ENCODE results near the gene ATXN7. TPM values are rescaled to one million over a fixed set of nuclear protein-coding genes. Genes with fewer than 3 reads are reported as not detected.

The ATXN7 gene
- total and polyA plus RNA-seq, 2 of the 13 experiments (the other 11 are each of a cell fraction or from before 2014, with no cell fraction given), result 13.8 to 20.0 TPM

DNA sequence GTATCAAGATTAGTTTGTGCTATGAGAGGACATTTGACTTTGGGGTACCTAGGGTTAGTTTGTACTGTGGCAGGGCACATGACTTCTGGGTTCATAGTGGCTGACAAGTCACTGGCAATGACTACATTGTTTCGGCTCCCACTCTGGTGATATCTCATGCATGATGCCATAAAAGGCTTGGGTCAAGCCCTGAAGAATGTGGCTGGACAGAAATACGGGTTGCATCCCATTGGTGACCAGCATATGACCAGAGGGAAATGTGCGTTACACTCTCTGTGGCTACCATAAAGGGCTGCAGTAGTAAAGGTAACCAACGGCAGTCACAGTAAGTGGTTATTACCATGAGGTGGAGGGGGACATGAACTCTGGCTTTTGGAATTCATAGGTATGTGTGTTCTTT is 18.5 kb upstream of the ATXN7 start:
- ChIA-PET CTCF (ENCODE audit: low intra/inter-chr PET ratio, low total read pairs) (no interaction called here), POLR2A (no interaction called here)
- Histone ChIP-seq H3K9ac (ENCODE audit: insufficient read depth, low read depth, low read length) (no peak overlapping the region), H3K27ac (ENCODE audit: extremely low read length, insufficient read depth, low read length) (no peak overlapping the region), H3K4me2 (ENCODE audit: low read depth, low read length) (no peak overlapping the region), H3K27me3 (ENCODE audit: control insufficient read depth in 1 of 2, insufficient read depth in 2 of 2, low read length in 2 of 2) (no peaks in the 10 kb centered on the region), H2AFZ (ENCODE audit: low read length) (no peak overlapping the region), H3K36me3 (replicated peaks in 1 of 2; ENCODE audit: control insufficient read depth in 1 of 2, insufficient read depth in 2 of 2, low read length in 2 of 2) (no peaks in the 10 kb centered on the region), H3K4me3 (replicated peaks in 1 of 3; ENCODE audit: insufficient read depth in 1 of 3, low read depth in 2 of 3, low read length in 3 of 3) (no peak overlapping the region), H3K79me2 (ENCODE audit: insufficient read depth, low read length) (peaks cover 2% of the 10 kb centered on the region), H3K9me3 (ENCODE audit: low read length) (no peaks in the 10 kb centered on the region), H3K4me1 (ENCODE audit: insufficient read depth, low read length) (no peaks in the 10 kb centered on the region), H4K20me1 (ENCODE audit: insufficient read depth, low read length) (no peaks in the 10 kb centered on the region)
- ATAC-seq, result no peak
- 90% methylated on average over 4 of the region's 4 CpGs for WGBS (ENCODE audit: low lambda C conversion rate)
- in situ Hi-C loops (cut with HindIII; ENCODE audit: extremely low pct_ligation_motif_present, low pct_unique_long_range_greater_than_20kb), result no loop called here
- intact Hi-C loops (cut with micrococcal nuclease; ENCODE audit: unreplicated experiment), result no loop called here
- FAIRE-seq, result no peak
- BruUV-seq (replicated peaks), result no TSS peak
- TF ChIP-seq ZNF83 (CRISPR knock-in tag; IDR thresholded peaks at IDR 0.05; ENCODE audit: borderline replicate concordance) (no peak), EP300 (IDR thresholded peaks at IDR 0.05; ENCODE audit: low read depth in 2 of 2, low read length in 2 of 2) (no peak), EP300 (CRISPR knock-in tag; IDR thresholded peaks at IDR 0.05; ENCODE audit: borderline replicate concordance) (no peak), ZSCAN20 (CRISPR knock-in tag; IDR thresholded peaks at IDR 0.05; ENCODE audit: borderline replicate concordance) (no peak), ARNT (IDR thresholded peaks at IDR 0.05) (no peak)
- DNase-seq (ENCODE audit: low spot score), result no peak

DNA sequence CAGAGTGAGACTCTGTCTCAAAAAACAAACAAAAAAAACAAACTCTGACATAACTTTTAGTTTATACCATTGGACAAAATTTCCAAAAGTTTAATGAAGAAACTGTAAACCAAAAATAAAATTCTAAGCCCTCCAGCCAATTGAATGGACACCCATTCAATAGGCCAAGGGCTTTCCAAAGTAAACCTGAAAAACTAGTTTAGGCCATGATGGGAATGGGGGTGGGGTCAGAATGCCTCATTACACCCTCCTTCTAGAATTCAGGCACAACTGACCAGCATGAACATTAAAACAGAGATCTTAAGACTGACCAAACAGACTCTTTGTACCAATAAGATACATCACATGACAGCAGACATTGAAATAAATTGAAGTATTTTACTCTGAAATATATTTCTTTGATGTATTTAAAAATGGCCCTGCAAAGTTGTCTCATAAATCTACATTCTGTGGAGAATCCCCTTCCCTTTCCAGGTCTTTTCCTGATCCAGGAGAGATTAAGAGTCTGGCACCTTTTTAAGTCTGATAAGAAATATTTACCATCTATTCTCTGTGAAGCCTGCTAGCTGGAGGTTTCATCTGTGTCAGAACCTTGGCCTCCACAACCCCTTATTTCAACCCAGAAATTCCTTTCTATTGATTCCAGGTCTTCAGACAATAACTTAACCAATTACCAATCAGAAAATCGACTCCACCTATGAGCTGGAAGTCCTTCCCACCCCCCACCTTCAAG is 15.8 kb upstream of the ATXN7 start:
- no peak for FAIRE-seq
- Histone ChIP-seq H3K4me3 (replicated peaks in 1 of 3; ENCODE audit: insufficient read depth in 1 of 3, low read depth in 2 of 3, low read length in 3 of 3) (no peak overlapping the region), H3K36me3 (replicated peaks in 1 of 2; ENCODE audit: control insufficient read depth in 1 of 2, insufficient read depth in 2 of 2, low read length in 2 of 2) (no peaks in the 10 kb centered on the region; a peak in 1 of 5 replicates), H4K20me1 (ENCODE audit: insufficient read depth, low read length) (no peaks in the 10 kb centered on the region), H3K4me1 (ENCODE audit: insufficient read depth, low read length) (no peaks in the 10 kb centered on the region), H3K27ac (ENCODE audit: extremely low read length, insufficient read depth, low read length) (no peak overlapping the region), H3K79me2 (ENCODE audit: insufficient read depth, low read length) (peaks cover 2% of the 10 kb centered on the region), H3K9me3 (ENCODE audit: low read length) (no peaks in the 10 kb centered on the region), H3K4me2 (ENCODE audit: low read depth, low read length) (no peak overlapping the region), H3K9ac (ENCODE audit: insufficient read depth, low read depth, low read length) (no peak overlapping the region), H3K27me3 (ENCODE audit: control insufficient read depth in 1 of 2, insufficient read depth in 2 of 2, low read length in 2 of 2) (no peaks in the 10 kb centered on the region), H2AFZ (ENCODE audit: low read length) (no peak overlapping the region)
- TF ChIP-seq FOXK2 (IDR thresholded peaks at IDR 0.05) (no peak), ZBTB8A (CRISPR knock-in tag; IDR thresholded peaks at IDR 0.05; ENCODE audit: borderline replicate concordance, low read depth) (no peak), SP5 (CRISPR knock-in tag; IDR thresholded peaks at IDR 0.05; ENCODE audit: borderline replicate concordance, low read depth) (no peak), AKAP8 (CRISPR knock-in tag; IDR thresholded peaks at IDR 0.05) (no peak)
- TF ChIP-seq, protein P1, sequence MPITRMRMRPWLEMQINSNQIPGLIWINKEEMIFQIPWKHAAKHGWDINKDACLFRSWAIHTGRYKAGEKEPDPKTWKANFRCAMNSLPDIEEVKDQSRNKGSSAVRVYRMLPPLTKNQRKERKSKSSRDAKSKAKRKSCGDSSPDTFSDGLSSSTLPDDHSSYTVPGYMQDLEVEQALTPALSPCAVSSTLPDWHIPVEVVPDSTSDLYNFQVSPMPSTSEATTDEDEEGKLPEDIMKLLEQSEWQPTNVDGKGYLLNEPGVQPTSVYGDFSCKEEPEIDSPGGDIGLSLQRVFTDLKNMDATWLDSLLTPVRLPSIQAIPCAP (CRISPR knock-in tag; IDR thresholded peaks at IDR 0.05; ENCODE audit: low read depth), result no peak
- TF ChIP-seq, protein P2, sequence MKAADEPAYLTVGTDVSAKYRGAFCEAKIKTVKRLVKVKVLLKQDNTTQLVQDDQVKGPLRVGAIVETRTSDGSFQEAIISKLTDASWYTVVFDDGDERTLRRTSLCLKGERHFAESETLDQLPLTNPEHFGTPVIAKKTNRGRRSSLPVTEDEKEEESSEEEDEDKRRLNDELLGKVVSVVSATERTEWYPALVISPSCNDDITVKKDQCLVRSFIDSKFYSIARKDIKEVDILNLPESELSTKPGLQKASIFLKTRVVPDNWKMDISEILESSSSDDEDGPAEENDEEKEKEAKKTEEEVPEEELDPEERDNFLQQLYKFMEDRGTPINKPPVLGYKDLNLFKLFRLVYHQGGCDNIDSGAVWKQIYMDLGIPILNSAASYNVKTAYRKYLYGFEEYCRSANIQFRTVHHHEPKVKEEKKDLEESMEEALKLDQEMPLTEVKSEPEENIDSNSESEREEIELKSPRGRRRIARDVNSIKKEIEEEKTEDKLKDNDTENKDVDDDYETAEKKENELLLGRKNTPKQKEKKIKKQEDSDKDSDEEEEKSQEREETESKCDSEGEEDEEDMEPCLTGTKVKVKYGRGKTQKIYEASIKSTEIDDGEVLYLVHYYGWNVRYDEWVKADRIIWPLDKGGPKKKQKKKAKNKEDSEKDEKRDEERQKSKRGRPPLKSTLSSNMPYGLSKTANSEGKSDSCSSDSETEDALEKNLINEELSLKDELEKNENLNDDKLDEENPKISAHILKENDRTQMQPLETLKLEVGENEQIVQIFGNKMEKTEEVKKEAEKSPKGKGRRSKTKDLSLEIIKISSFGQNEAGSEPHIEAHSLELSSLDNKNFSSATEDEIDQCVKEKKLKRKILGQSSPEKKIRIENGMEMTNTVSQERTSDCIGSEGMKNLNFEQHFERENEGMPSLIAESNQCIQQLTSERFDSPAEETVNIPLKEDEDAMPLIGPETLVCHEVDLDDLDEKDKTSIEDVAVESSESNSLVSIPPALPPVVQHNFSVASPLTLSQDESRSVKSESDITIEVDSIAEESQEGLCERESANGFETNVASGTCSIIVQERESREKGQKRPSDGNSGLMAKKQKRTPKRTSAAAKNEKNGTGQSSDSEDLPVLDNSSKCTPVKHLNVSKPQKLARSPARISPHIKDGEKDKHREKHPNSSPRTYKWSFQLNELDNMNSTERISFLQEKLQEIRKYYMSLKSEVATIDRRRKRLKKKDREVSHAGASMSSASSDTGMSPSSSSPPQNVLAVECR (CRISPR knock-in tag; IDR thresholded peaks at IDR 0.05; ENCODE audit: borderline replicate concordance), result no peak
- ATAC-seq, result no peak
- DNase-seq (ENCODE audit: low spot score), result no peak
- POLR2A ChIA-PET, result no interaction called here
- no TSS peak for BruUV-seq (replicated peaks)
- in situ Hi-C loops (cut with HindIII; ENCODE audit: extremely low pct_ligation_motif_present, low pct_unique_long_range_greater_than_20kb), result no loop called here
- intact Hi-C loops (cut with micrococcal nuclease; ENCODE audit: unreplicated experiment), result no loop called here
- 67% methylated on average over 1 of the region's 1 CpG for WGBS (ENCODE audit: low lambda C conversion rate)
- CTCF ChIA-PET (ENCODE audit: low intra/inter-chr PET ratio, low total read pairs), result no interaction called here

Measured in HepG2 (cell line).